HEK293T (cell line): ENCODE results near the gene BANF1.

Source experiments
- CTCF ChIA-PET: fragments of 350-600 bp; formaldehyde crosslinking; extraction: SDS; loops from one replicate; lab custom pipeline; 2021; ENCODE audit warnings: antibody characterized with exemption, inconsistent platforms; lab: Yijun Ruan, JAX
- POLR2A ChIA-PET: fragments of 350-600 bp; formaldehyde crosslinking; extraction: SDS; loops from one replicate; lab custom pipeline; 2020; ENCODE audit warnings: antibody characterized with exemption, inconsistent platforms; lab: Yijun Ruan, JAX
- DNase-seq: peaks from one replicate; pipeline ENCODE4 v3.0.0; 2012; ENCODE audit warnings: mixed read lengths; ENCODE audit errors: extremely low spot score
- ARNT ChIP-seq: fragments of 450-650 bp; IDR thresholded peaks from 2 replicates; pipeline ENCODE4 v1.6.1; 2017; ENCODE audit warnings: mild to moderate bottlenecking
- BHLHE40 ChIP-seq: fragments of 450-650 bp; IDR thresholded peaks from 2 replicates; pipeline ENCODE4 v1.6.1; 2016; ENCODE audit warnings: mild to moderate bottlenecking, moderate library complexity, borderline replicate concordance
- CTBP1 ChIP-seq: fragments of 450-650 bp; IDR thresholded peaks from 2 replicates; pipeline ENCODE4 v1.6.1; 2016; ENCODE audit warnings: borderline replicate concordance
- ELF4 ChIP-seq: fragments of 450-650 bp; IDR thresholded peaks from 2 replicates; pipeline ENCODE4 v1.6.1; 2017; ENCODE audit warnings: antibody characterized with exemption
- FOXA1 ChIP-seq: fragments of 450-650 bp; IDR thresholded peaks from 2 replicates; pipeline ENCODE4 v1.6.1; 2016; ENCODE audit warnings: mild to moderate bottlenecking
- FOXK2 ChIP-seq: fragments of 450-650 bp; IDR thresholded peaks from 2 replicates; pipeline ENCODE4 v1.6.1; 2016; ENCODE audit warnings: mild to moderate bottlenecking
- FOXM1 ChIP-seq: fragments of 450-650 bp; IDR thresholded peaks from 2 replicates; pipeline ENCODE4 v1.6.1; 2017; ENCODE audit warnings: mild to moderate bottlenecking, borderline replicate concordance
- HDGF ChIP-seq: fragments of 450-650 bp; IDR thresholded peaks from 2 replicates; pipeline ENCODE4 v1.6.1; 2017; ENCODE audit warnings: antibody characterized with exemption, borderline replicate concordance
- L3MBTL2 ChIP-seq: fragments of 450-650 bp; conservative IDR thresholded peaks from 2 replicates; pipeline ENCODE4 v1.6.1; 2016; ENCODE audit warnings: mild to moderate bottlenecking
- LEF1 ChIP-seq: fragments of 450-650 bp; IDR thresholded peaks from 2 replicates; pipeline ENCODE4 v1.6.1; 2017; ENCODE audit warnings: mild to moderate bottlenecking, borderline replicate concordance
- NFRKB ChIP-seq: fragments of 450-650 bp; IDR thresholded peaks from 2 replicates; pipeline ENCODE4 v1.6.1; 2016; ENCODE audit warnings: mild to moderate bottlenecking, moderate library complexity
- SP1 ChIP-seq: fragments of 450-650 bp; IDR thresholded peaks from 2 replicates; pipeline ENCODE4 v1.6.1; 2017
- SUZ12 ChIP-seq: fragments of 450-650 bp; IDR thresholded peaks from 2 replicates; pipeline ENCODE4 v1.6.1; 2016; ENCODE audit warnings: mild to moderate bottlenecking
- TARDBP ChIP-seq: fragments of 450-650 bp; IDR thresholded peaks from 2 replicates; pipeline ENCODE4 v1.6.1; 2016
- ZNF384 ChIP-seq: fragments of 450-650 bp; IDR thresholded peaks from 2 replicates; pipeline ENCODE4 v1.6.1; 2016
- TF ChIP-seq, protein P1 (sequence below): fragments of 450-650 bp; IDR thresholded peaks from 2 replicates; pipeline ENCODE4 v1.6.1; 2016

Gene BANF1

DNA sequence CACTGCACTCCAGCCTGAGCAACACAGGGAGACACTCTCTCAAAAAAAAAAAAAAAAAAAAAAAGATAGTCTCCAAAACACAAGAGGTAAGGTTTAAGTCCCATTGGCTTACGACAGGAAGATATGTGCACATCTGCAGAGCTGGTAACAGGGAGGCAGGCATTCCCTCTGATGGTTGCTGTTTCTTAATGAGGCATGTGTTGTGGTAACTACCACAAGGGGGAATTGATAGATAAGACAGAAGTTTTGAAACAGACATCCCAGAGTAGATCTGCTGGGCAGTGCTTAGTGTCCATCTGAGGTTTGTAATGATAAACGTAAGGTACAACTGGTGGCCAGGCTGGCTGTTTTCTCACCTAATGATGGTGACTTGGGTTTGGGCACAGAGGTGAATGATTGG, 5.0 kb upstream of the BANF1 start:
- TF ChIP-seq CTBP1 (no peak), FOXM1 (no peak), SUZ12 (no peak), L3MBTL2 (no peak), BHLHE40 (no peak)
- TF ChIP-seq, protein P1, sequence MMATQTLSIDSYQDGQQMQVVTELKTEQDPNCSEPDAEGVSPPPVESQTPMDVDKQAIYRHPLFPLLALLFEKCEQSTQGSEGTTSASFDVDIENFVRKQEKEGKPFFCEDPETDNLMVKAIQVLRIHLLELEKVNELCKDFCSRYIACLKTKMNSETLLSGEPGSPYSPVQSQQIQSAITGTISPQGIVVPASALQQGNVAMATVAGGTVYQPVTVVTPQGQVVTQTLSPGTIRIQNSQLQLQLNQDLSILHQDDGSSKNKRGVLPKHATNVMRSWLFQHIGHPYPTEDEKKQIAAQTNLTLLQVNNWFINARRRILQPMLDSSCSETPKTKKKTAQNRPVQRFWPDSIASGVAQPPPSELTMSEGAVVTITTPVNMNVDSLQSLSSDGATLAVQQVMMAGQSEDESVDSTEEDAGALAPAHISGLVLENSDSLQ, result no peak
- ChIA-PET POLR2A (no interaction called here), CTCF (no interaction called here)
- DNase-seq, result no peak

DNA sequence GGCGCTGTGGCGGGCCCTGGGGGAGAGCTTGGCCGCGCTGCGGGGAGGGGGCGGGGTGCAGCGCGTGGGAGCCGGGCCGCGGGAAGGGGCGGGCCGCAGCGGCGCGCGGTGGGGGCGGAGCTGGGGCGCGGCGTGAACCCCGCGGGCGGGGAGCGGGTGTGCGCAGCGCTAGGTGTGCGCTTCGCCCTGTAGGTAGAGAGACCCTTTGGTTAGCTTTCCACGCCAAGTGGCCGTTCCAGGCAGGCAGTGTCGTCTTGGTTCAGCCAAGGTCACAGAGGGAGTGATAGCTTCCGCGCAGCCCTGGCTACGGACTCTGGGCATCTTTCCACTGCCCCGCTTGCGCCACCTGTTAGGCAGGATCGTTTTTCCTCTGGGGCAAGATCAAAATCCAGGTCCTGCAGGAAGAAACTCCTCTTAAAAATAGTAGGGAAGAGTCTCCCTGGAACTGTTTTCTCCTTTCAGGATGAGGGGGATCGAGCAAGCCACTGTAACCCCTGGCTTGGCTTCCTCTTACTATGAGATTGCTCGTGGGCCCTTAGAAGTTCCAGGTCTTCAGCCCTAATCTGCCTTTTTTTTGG, 434 bp downstream of the BANF1 start:
- no peak for DNase-seq
- CTCF ChIA-PET, result interaction anchor here (1.0 kb wide), 1 partner anchor 143 kb away, joined by 3 read pairs; no protein-coding TSS in a partner anchor
- no peak for TF ChIP-seq TARDBP
- no peak for TF ChIP-seq SUZ12
- no peak for TF ChIP-seq ARNT
- no peak for TF ChIP-seq FOXK2
- no peak for TF ChIP-seq L3MBTL2

DNA sequence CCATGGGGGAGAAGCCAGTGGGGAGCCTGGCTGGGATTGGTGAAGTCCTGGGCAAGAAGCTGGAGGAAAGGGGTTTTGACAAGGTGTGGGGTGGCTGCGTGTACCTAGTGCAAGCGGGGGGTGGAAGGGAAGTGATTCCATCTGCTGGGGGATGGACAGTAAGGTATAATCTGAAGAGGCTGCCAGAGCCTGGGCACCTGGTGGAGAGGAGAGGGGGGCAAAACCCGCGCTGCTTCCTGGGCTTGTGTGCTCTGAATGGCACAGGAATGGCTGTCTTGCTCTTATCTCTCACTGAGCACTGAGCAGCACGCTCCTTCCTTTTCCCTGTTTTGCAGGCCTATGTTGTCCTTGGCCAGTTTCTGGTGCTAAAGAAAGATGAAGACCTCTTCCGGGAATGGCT, 988 bp downstream of the BANF1 start:
- ChIA-PET CTCF (no interaction called here), POLR2A (interaction anchor here (1.2 to 1.5 kb wide), 4 partner anchors 19 to 65 kb away, joined by 4 to 8 read pairs (median 6); no protein-coding TSS in a partner anchor)
- TF ChIP-seq ELF4 (no peak), NFRKB (no peak), L3MBTL2 (no peak)
- no peak for DNase-seq

More for the DNA sequence above, 434 bp downstream of the BANF1 start:
- POLR2A ChIA-PET, result interaction anchor here (0.6 to 1.5 kb wide), 14 partner anchors 12 to 388 kb away, joined by 3 to 9 read pairs (median 4); partner anchors contain the start of genes CCDC85B, FIBP, MUS81 and PCNX3

DNA sequence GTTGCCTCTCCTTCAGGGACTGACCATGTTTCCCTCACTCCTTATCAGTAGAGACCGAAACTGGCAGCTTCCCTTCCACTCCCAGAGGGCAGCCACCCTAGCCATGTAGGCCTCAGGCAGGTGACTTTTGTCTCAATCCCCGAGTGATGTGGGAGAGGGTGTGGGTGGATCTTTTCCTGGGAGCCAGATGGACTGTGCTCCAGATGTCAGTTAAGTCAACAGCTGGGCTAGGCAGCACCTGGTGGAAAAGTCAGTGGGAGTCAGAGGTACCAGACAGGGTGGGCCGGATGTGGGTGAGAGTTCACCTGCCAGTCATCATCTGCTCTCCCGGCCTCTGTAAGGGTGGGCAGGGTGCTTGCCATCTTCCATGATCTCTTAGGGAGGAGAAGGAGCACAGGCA, 1.9 kb downstream of the BANF1 start:
- no peak for TF ChIP-seq FOXK2
- TF ChIP-seq CTBP1, result no peak
- no peak for TF ChIP-seq FOXA1
- no peak for TF ChIP-seq SUZ12
- no peak for TF ChIP-seq BHLHE40
- no peak for TF ChIP-seq FOXM1
- TF ChIP-seq NFRKB, result no peak
- TF ChIP-seq SP1, result no peak
- no peak for TF ChIP-seq TARDBP
- TF ChIP-seq, protein P1, result no peak
- ChIA-PET POLR2A (no interaction called here), CTCF (no interaction called here)
- DNase-seq, result no peak

DNA sequence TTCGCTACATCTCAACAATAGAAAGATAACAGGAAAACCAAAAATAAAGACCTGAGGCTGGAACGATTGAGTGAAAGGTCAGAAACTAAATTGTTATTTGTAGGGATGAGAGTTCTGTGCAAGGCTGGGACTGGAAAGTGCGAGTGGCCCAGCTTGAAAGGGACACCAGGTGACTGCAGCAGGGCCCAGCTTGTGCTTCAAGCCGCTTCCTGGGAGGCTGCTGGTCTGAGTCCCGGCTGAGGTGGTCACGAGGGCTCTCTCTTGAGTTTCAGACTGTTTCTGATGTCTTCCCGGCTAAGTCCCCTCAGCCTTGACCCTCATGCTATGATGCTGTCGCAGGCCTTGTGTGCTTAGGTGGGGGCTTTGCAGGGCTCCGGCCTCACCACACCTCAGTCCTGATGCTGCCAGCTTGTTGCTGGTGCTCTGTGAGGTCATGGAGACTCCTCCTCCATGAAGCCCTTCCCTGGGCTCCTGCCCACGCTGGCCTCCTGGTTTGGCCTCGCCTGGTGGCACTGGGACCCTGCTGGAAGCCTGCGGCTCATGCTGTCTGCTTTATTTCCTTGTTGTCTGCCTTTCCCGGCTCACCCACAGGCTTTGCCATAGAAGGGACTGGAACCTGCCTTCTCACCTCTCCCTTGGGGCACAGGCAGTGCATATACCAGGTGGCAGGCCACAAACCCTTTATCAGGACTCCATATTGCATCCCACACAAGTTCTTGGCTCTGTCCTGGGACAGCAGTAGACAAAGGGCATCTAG, 4.0 kb downstream of the BANF1 start:
- ChIA-PET CTCF (no interaction called here), POLR2A (interaction anchor here (0.9 kb wide), 1 partner anchor 16 kb away, joined by 4 read pairs; no protein-coding TSS in a partner anchor)
- TF ChIP-seq TARDBP (no peak), SP1 (no peak), SUZ12 (no peak)
- no peak for DNase-seq

DNA sequence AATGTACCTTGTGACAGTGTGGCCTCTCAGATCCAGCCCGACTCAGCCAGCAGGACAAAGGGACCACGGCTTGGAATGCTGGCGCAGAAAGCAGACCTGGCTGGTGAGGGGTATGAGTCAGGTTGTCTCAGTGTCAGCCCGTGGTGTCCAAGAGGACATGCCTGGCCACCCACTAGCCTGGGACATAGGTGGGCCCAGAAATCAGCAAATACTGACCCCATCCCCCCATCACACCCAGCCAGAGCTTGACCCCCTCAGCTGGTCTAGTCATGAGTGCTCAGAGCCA, 4.5 kb downstream of the BANF1 start:
- CTCF ChIA-PET, result interaction anchor here (0.9 to 1.0 kb wide), 2 partner anchors 15 to 147 kb away, joined by 3 read pairs; partner anchors contain the start of gene MUS81
- no peak for DNase-seq
- POLR2A ChIA-PET, result no interaction called here
- no peak for TF ChIP-seq FOXA1
- no peak for TF ChIP-seq SUZ12
- TF ChIP-seq TARDBP, result no peak
- TF ChIP-seq SP1, result no peak
- no peak for TF ChIP-seq ZNF384
- no peak for TF ChIP-seq FOXK2
- no peak for TF ChIP-seq NFRKB
- no peak for TF ChIP-seq ELF4
- no peak for TF ChIP-seq BHLHE40
- TF ChIP-seq, protein P1, result no peak
- TF ChIP-seq L3MBTL2, result no peak
- TF ChIP-seq CTBP1, result no peak
- no peak for TF ChIP-seq HDGF
- TF ChIP-seq LEF1, result no peak
- TF ChIP-seq FOXM1, result no peak

DNA sequence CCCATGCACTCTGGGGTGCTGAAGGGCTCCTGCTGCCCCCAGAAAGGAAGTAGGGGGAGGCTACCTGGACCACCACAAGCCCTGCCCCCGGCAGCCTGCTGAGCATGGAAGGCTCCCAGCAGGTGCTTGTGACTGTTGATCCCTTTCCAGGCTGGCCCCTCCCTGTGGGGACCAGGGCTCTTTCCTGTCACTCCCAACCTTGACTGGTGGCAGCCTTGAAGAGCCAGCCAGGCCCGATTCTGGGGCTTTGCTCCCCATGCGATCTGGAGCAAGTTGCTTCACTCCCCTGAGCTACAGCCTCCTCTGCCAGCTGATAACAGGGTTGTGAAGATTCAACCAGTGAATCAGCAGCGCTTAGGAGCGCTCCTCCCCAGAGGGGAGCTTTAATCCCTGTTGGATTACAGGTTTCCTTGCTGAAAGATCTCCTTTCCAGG, 4.9 kb downstream of the BANF1 start:
- ChIA-PET POLR2A (no interaction called here), CTCF (interaction anchor here (0.9 to 1.0 kb wide), 2 partner anchors 15 to 147 kb away, joined by 3 read pairs; partner anchors contain the start of gene MUS81)
- no peak for DNase-seq
- TF ChIP-seq ZNF384 (no peak), FOXA1 (no peak), NFRKB (no peak), SUZ12 (no peak), FOXK2 (no peak)
